Left lung (tissue), 10 donors: Measurements from ENCODE around the gene HCAR2. TPM values are rescaled to one million over a fixed set of nuclear protein-coding genes. Genes with fewer than 3 reads are reported as not detected.
"Not testable (repeated sequence)": the region's sequence is repeated elsewhere in the genome, so short reads cannot be mapped to it uniquely, and the experiment has no call there.

ENCODE experiments used
- ATAC-seq: fragments of 200-7000 bp; cut with Tn5 transposase; one replicate; pipeline ENCODE4 v1.9.1; 2020; ENCODE audit warnings: moderate library complexity
- DNase-seq, 4 donors: peaks; one replicate each; pipeline ENCODE4 v3.0.0-alpha.2; 2013 to 2020
- H3K27ac ChIP-seq, 2 donors: fragments of 200-600 bp; sonication (generic) in 1 of 2; one replicate each; pipeline versions ENCODE4 v1.5.0 to v1.8.0; 2020 to 2021
- H3K27me3 ChIP-seq, 2 donors: fragments of 200-600 bp; sonication (generic) in 1 of 2; one replicate each; pipeline versions ENCODE4 v1.5.0 to v1.8.0; 2020 to 2021
- H3K36me3 ChIP-seq, 2 donors: fragments of 200-600 bp; sonication (generic) in 1 of 2; one replicate each; pipeline versions ENCODE4 v1.5.0 to v1.8.0; 2020 to 2021
- H3K4me1 ChIP-seq, 2 donors: fragments of 200-600 bp; one replicate each; pipeline ENCODE4 v1.8.0; 2021
- H3K4me3 ChIP-seq, 2 donors: fragments of 200-600 bp; sonication (generic) in 1 of 2; one replicate each; pipeline versions ENCODE4 v1.5.0 to v1.8.0; 2020 to 2021; ENCODE audit warnings: mild to moderate bottlenecking in 1 of 2
- H3K9me3 ChIP-seq, 2 donors: fragments of 200-600 bp; sonication (generic) in 1 of 2; one replicate each; pipeline versions ENCODE4 v1.5.0 to v1.8.0; 2020 to 2021
- CTCF ChIP-seq, 2 donors: fragments of 200-600 bp; sonication (generic) in 1 of 2; IDR thresholded peaks; one replicate each; pipeline versions ENCODE4 v1.5.0 to v1.8.0; 2021; ENCODE audit warnings: antibody characterized with exemption in 2 of 2
- intact Hi-C, 2 donors: fragments of 100-400 bp; cut with DNase I; formaldehyde crosslinking; loops; one replicate each; pipeline versions ENCODE4 v1.11.2 to v1.14.2; 2022
- polyA plus RNA-seq, 6 donors: library from polyadenylated mRNA; unstranded; fragments of 120-200 nt; gene quantifications; one replicate each; pipeline ENCODE4 v1.2.1, GENCODE V29; 2013; ENCODE audit not compliant: insufficient read length in 6 of 6
- total RNA-seq, 2 donors: library from RNA; stranded (reverse); fragmentation: NEBNext Ultra II Directional; extraction: Animal tissue kit (Norgen Biotek cat#: 25700); gene quantifications; one replicate each; pipeline ENCODE4 v1.2.1, GENCODE V29; 2021
- donor health status: DM: no; HTN: yes; CAD: no.
- donor health status: DM: no; HTN: no; CAD: no.

Gene HCAR2
- total and polyA plus RNA-seq, 8 donors, result 0.10 to 5.1 (median 0.25) TPM

- H3K4me3 ChIP-seq, result no peak overlapping the region
- DNase-seq, result no peak
- peaks cover 0 to 8% of the 10 kb centered on the region in 2 donors for H3K27me3 ChIP-seq
- peaks cover 0 to 27% of the 10 kb centered on the region in 2 donors for H3K4me1 ChIP-seq
- H3K27ac ChIP-seq, result peak overlapping the region; percentile 53 to 77
- no peak for TF ChIP-seq CTCF (IDR thresholded peaks at IDR 0.05)
- H3K36me3 ChIP-seq, result no peaks in the 10 kb centered on the region
- ATAC-seq, result no peak
- H3K9me3 ChIP-seq, result no peaks in the 10 kb centered on the region
- intact Hi-C loops, result no loop called here
Measured at GRCh38 chr12:122725452-122726079, 22.4 kb upstream of the HCAR2 start.

- intact Hi-C loops, result no loop called here
Measured at GRCh38 chr12:122724641-122725243, 21.6 kb upstream of the HCAR2 start.

GRCh38 chr12:122722387-122722786 is 19.2 kb upstream of the HCAR2 start:
- Histone ChIP-seq H3K9me3 (no peaks in the 10 kb centered on the region), H3K4me3 (no peak overlapping the region), H3K4me1 (peaks cover 0 to 35% of the 10 kb centered on the region in 2 donors), H3K27ac (no peak overlapping the region), H3K36me3 (no peaks in the 10 kb centered on the region), H3K27me3 (no peaks in the 10 kb centered on the region)
- TF ChIP-seq CTCF (IDR thresholded peaks at IDR 0.05), result no peak
- ATAC-seq (no peak), DNase-seq (no peak)
- intact Hi-C loops, result no loop called here

More at GRCh38 chr12:122724641-122725243, 21.6 kb upstream of the HCAR2 start:
- Histone ChIP-seq H3K9me3 (no peaks in the 10 kb centered on the region), H3K36me3 (no peaks in the 10 kb centered on the region), H3K4me3 (no peak overlapping the region), H3K4me1 (peaks cover 0 to 35% of the 10 kb centered on the region in 2 donors), H3K27me3 (no peaks in the 10 kb centered on the region), H3K27ac (no peak overlapping the region)
- no peak for DNase-seq
- TF ChIP-seq CTCF (IDR thresholded peaks at IDR 0.05), result no peak
- no peak for ATAC-seq

GRCh38 chr12:122721057-122721545 is 17.9 kb upstream of the HCAR2 start:
- TF ChIP-seq CTCF (IDR thresholded peaks at IDR 0.05), result no peak
- Histone ChIP-seq H3K27ac (no peak overlapping the region), H3K9me3 (no peaks in the 10 kb centered on the region), H3K36me3 (no peaks in the 10 kb centered on the region), H3K27me3 (no peaks in the 10 kb centered on the region), H3K4me1 (peaks cover 0 to 38% of the 10 kb centered on the region in 2 donors), H3K4me3 (no peak overlapping the region)
- intact Hi-C loops, result no loop called here
- DNase-seq (no peak), ATAC-seq (no peak)

GRCh38 chr12:122716658-122717057 is 13.5 kb upstream of the HCAR2 start, which contains the start of gene HCAR3:
Gene HCAR3 (minus strand): TSS chr12:122716811. CDS start chr12:122716737, 74 bp downstream.
- H3K4me3 ChIP-seq, result peak within 1 kb of the TSS in 1 of 2 donors; percentile 22
- H3K36me3 ChIP-seq, intact Hi-C loops, H3K27me3 ChIP-seq, H3K9me3 ChIP-seq: not testable (repeated sequence)
- ATAC-seq, result peak; percentile 32
- peaks cover 0 to 25% of the 10 kb centered on the region in 2 donors for H3K4me1 ChIP-seq
- peak within 1 kb of the TSS in 1 of 2 donors; percentile 33 for H3K27ac ChIP-seq
- peak in 1 of 4 donors; percentile 51 for DNase-seq

GRCh38 chr12:122715211-122715610 is 12.1 kb upstream of the HCAR2 start:
- H3K27ac ChIP-seq, ATAC-seq, H3K36me3 ChIP-seq, H3K27me3 ChIP-seq, intact Hi-C loops, H3K9me3 ChIP-seq: not testable (repeated sequence)
- peak in 1 of 4 donors; percentile 38 for DNase-seq
- H3K4me3 ChIP-seq, result peak overlapping the region in 1 of 2 donors; percentile 21
- peaks cover 0 to 17% of the 10 kb centered on the region in 2 donors for H3K4me1 ChIP-seq

- H3K27ac ChIP-seq, intact Hi-C loops, H3K36me3 ChIP-seq, H3K27me3 ChIP-seq, DNase-seq, H3K9me3 ChIP-seq: not testable (repeated sequence)
- Histone ChIP-seq H3K4me1 (peaks cover 0 to 13% of the 10 kb centered on the region in 2 donors), H3K4me3 (peak overlapping the region in 1 of 2 donors; percentile 21)
- ATAC-seq, result peak; percentile 42
Measured at GRCh38 chr12:122713491-122714188, 10.5 kb upstream of the HCAR2 start.

- H3K36me3 ChIP-seq, H3K9me3 ChIP-seq, H3K27ac ChIP-seq, H3K4me3 ChIP-seq, H3K27me3 ChIP-seq, H3K4me1 ChIP-seq, DNase-seq, intact Hi-C loops: not testable (repeated sequence)
- peak; percentile 40 for ATAC-seq
Measured at GRCh38 chr12:122711266-122711665, 8.1 kb upstream of the HCAR2 start.
